Measurements from ENCODE around the gene DNM3. TPM values are rescaled to one million over a fixed set of nuclear protein-coding genes. Genes with fewer than 3 reads are reported as not detected.
A peak's percentile ranks its signal among the peaks of the same experiment; 100 is the strongest.

The DNM3 gene
- total RNA-seq, 1 donor from 2014 or later: 16.4 TPM

GRCh38 chr1:172452536-172453152 is 611.3 kb downstream of the DNM3 start:
- ATAC-seq (no peak), DNase-seq (ENCODE audit: low spot score) (no peak)
- intact Hi-C loops (cut with DNase I): no loop called here

- DNase-seq (ENCODE audit: low spot score): no peak
- ATAC-seq: no peak
- intact Hi-C loops (cut with DNase I): no loop called here
Observed at GRCh38 chr1:172453153-172453545, 611.9 kb downstream of the DNM3 start.

GRCh38 chr1:172453607-172454006 is 612.3 kb downstream of the DNM3 start:
- no peak for ATAC-seq
- intact Hi-C loops (cut with DNase I): no loop called here
- no peak for DNase-seq (ENCODE audit: low spot score)

GRCh38 chr1:172455451-172455850 is 614.2 kb downstream of the DNM3 start:
- ATAC-seq (no peak), DNase-seq (ENCODE audit: low spot score) (no peak)
- intact Hi-C loops (cut with DNase I): no loop called here

- DNase-seq (ENCODE audit: low spot score) (no peak), ATAC-seq (no peak)
- intact Hi-C loops (cut with DNase I): no loop called here
Observed at GRCh38 chr1:172456344-172456769, 615.1 kb downstream of the DNM3 start.

GRCh38 chr1:172457479-172458130 is 616.3 kb downstream of the DNM3 start:
- ATAC-seq (no peak), DNase-seq (ENCODE audit: low spot score) (no peak)
- intact Hi-C loops (cut with DNase I): no loop called here

- DNase-seq (ENCODE audit: low spot score) (no peak), ATAC-seq (no peak)
- intact Hi-C loops (cut with DNase I): no loop called here
Observed at GRCh38 chr1:172460177-172460576, 618.9 kb downstream of the DNM3 start.

- intact Hi-C loops (cut with DNase I): no loop called here
- ATAC-seq (no peak), DNase-seq (ENCODE audit: low spot score) (no peak)
Observed at GRCh38 chr1:172460887-172461315, 619.6 kb downstream of the DNM3 start.

Small RNAs within 50 kb of the gene (microRNA-seq; reads per million reads assigned to microRNA genes)
- gene MIR199A2 (6.9 reads per million, percentile 17 among the genes with 10 or more reads in this experiment), gene MIR3120 (not detected)

Other genes starting within 250 kb of the DNM3 start
- gene MYOCOS, start 219.3 kb upstream of the DNM3 start, total RNA-seq: not detected
- gene MYOC, start 188.8 kb upstream of the DNM3 start, total RNA-seq: 117 TPM
- 30.0 TPM for gene VAMP4, start 99.4 kb upstream of the DNM3 start, total RNA-seq
- 19.0 TPM for gene METTL13, start 59.8 kb upstream of the DNM3 start, total RNA-seq